ENCODE data around the gene ERG28.
"Not testable (repeated sequence)": the region's sequence is repeated elsewhere in the genome, so short reads cannot be mapped to it uniquely, and the experiment has no call there.

The ERG28 gene

GRCh38 chr14:75660630-75661498, at the start of gene ERG28, which contains the start of gene TTLL5:
ERG28 (minus strand) TSS chr14:75660876; CDS start chr14:75657502, 3,374 bp downstream.
TTLL5 (plus strand) TSS chr14:75661246; CDS start chr14:75663150, 1,904 bp downstream.
- DNase-seq: peak; percentile 98

GRCh38 chr14:75709207-75709812, 48.6 kb upstream of the ERG28 start:
- peak; percentile 34 for DNase-seq

DNA sequence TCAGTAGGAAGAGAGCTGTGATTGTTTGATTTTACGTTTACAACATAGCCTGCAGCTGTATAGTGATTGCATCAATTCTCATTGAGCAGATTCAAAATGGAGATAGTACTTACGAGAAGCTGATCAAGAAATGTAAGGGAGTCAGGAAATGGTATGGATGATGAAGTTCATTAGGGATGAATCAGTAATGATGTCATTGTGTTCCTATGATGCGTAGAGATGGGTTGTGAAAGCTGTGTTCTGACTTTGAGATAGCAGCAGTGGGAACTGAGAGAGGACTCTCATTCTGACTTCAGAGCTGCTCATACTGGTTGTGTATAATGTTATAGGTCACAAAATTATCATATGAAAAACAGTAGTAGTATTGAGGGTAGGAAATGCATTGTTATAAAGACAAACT, 44.3 kb upstream of the ERG28 start:
- no peak for DNase-seq

- DNase-seq: no peak
Measured at GRCh38 chr14:75703467-75703866, 42.8 kb upstream of the ERG28 start.

GRCh38 chr14:75702616-75703261, 42.1 kb upstream of the ERG28 start:
- DNase-seq: no peak

DNA sequence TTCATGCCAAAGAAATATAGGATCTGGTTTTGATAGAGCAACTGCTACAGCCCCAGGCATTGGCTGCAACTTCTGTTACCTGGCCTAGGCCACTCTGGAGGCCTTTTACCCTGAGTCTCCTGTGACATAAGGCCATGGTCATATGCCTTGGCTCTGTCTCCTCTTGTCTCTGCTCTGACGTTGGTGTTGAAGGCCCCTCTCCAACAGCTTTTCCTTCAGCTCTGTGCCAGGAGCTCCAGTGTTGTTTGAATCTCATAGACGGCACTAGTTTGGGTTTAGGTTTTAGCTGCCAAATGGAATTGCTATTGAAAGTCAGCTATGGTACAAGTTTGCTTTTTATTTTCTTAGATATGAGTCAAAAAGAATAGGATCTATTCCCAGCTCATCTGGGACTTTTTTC, 41.4 kb upstream of the ERG28 start:
- DNase-seq: no peak

GRCh38 chr14:75700295-75700694, 39.6 kb upstream of the ERG28 start:
- no peak for DNase-seq

GRCh38 chr14:75699331-75699730, 38.7 kb upstream of the ERG28 start:
- DNase-seq: no peak

DNA sequence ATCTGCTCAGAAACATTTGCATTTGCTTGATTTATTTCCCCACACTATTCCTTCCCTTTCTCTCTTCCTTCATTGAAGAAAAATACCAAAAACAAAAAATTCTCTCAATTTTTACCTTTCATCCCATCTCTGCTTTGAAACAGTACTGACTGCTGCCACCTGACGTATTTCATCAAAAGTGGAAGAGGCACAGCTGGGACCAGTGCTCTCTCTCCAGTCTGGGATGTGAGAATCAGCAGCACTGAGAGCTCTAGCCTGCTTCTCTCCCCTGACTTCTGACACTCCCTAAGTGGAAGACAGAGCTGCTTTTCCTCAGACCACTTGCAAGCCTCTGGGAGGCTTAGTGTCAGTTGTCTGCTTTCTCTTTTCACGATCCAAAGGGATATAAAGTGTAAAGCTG, 37.2 kb upstream of the ERG28 start:
- no peak for DNase-seq

- DNase-seq: no peak
Measured at GRCh38 chr14:75697386-75697785, 36.7 kb upstream of the ERG28 start.

- not testable (repeated sequence) for DNase-seq
Measured at GRCh38 chr14:75695025-75695424, 34.3 kb upstream of the ERG28 start.

DNA sequence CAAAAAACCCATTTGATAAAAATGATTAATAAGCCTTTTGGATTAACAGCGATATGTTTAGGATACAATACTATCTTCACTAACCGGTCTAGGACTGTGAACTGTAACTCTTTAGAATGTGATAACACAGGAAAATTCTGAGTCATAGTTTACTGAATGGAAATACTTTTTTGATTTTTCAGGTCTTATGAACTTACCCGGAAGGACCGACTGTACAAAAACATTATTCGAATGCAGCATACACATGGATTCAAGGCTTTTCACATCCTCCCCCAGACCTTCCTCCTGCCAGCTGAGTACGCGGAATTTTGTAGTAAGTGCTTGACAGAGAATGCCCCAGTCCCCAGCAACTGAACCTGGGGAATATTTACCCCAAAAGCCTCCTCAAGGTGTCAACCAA, 29.3 kb upstream of the ERG28 start:
- DNase-seq: no peak

- no peak for DNase-seq
Measured at GRCh38 chr14:75689012-75689411, 28.3 kb upstream of the ERG28 start.

DNA sequence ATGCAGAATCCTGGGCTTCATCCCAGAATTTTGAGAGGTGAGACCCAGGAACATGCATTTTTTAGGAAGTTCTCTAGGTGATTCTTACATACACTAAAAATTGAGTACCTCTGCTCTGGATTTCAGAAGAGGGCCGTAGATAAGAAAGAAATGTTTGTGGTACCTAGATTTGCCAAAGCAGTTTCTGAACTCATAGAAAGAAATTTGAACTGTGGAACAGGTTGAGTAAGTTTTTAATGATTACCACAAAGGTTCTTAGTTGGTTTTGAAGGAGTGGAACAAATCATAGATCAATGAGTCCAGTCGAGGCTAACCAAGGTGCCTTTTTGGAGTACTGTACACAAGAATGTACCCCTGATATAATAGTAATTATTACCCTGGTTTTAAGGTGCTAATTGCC, 25.2 kb upstream of the ERG28 start:
- no peak for DNase-seq

GRCh38 chr14:75675265-75675960, 14.7 kb upstream of the ERG28 start:
- no peak for DNase-seq

DNA sequence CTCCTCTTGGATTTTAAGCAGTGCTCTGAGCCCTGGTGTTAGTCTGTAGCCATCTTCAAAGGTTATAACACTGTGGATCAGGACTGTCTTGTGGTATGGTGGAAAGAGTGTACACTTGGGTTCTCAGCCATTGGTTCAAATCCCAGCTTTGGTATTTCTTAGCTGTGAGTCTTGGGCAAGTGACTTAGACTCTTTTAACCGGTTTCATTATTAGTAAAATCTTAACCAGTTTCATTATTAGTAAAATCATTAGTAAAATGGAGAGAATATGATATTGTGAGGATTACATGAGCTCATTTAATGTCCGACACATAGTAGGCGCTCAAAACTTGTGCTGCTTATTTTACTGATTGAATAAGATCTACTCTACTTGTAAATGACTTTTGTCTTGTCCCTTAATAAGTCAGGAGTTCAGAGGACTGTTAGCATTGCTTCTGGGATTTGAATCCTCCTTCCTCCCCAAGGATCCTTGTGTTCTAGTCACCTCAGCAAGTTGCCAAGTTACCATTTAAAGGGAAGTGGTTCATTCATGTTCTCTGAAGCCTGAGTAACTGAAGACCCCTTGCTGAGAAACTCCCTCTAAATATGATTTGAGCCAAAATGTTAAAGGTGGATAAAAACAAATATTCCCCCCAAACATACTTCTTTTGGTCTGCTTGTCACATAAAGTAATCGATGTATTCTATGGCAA, 12.8 kb upstream of the ERG28 start:
- DNase-seq: no peak

GRCh38 chr14:75672605-75673192, 12.0 kb upstream of the ERG28 start:
- DNase-seq: no peak

DNA sequence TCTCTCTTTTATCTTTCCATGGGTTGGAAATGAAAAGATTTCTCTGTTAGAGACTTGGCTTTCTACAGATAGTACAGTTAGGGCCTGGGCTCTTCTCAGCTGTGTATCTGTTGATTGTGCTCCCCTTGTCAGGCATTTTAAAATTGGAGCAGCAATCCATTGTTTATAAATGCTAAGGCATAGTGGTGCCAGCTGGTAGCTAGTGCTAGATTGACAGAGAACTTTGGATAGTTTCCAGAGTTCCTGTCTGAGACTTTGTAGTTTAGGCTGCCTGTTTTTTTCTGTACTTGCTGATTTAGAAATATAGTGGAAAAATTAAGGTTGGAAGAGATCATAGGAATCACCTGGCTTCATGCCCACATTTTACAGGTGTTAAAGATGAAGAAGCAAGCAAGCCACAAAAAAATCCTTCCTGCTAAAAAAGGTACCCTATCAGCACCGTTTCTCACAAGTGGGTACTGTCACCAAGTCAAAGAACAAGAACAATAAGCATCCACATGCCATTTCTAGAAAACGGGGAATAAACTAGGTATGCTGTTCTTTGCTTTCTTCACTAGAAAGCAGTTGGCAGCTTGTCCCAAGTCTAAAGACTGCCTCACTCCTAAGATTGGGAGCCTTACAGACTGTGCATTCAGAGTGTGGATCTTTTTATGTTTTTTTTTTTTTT, 6.6 kb upstream of the ERG28 start:
- no peak for DNase-seq

GRCh38 chr14:75662966-75663365, 2.3 kb upstream of the ERG28 start:
- DNase-seq: no peak

DNA sequence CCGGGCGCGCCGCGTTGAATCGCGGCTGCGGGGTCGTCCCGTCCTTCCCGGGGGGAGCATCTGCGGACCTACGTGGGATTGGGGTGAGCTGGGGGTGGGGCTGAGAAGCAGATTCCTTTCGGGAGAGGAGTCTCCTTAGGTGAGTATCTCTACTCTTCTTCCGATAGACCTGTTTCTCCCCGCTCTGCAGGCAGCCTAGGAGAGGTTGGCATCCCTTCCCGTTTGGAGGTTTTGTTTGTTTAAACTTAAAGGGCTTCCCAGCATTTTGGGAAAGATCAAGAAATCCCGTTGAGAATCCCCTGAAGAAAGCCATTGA, 781 bp upstream of the ERG28 start:
- DNase-seq: no peak

DNA sequence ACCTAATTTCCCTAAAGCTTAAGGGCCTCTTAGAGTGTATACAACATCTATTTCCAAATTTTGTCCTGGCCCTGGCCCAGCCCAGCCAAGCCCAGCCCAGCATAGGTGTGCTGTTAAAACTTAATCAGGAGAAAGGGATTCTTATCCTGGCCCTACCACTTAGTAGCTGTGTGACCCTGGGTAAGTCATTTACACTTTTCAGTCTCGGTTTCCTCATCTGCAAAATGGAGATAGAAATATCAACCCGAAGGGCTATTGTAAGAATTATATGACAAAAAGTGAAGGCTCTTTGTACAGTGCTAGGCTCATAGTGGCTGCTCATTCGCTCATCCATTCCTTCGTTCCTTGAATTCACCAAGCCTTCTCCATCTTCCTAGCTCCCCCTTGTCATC, 442 bp downstream of the ERG28 start:
- DNase-seq: no peak

GRCh38 chr14:75658957-75659356, 1.7 kb downstream of the ERG28 start:
- DNase-seq: no peak

Measured in DMS153 (cell line).